Lower leg skin (tissue), 4 donors: ENCODE measurements around the gene VPS4A. TPM values are rescaled to one million over a fixed set of nuclear protein-coding genes. Genes with fewer than 3 reads are reported as not detected.

Source experiments
- DNase-seq, 2 donors: peaks; one replicate each; pipeline ENCODE4 v3.0.0-alpha.2; 2019; ENCODE audit warnings: low spot score in 2 of 2
- H3K4me3 ChIP-seq: fragments of 200-600 bp; sonication (generic); 2 replicates; pipeline ENCODE4 v1.5.1; 2017; ENCODE audit warnings: mild to moderate bottlenecking, low read depth; ENCODE audit not compliant: poor library complexity, severe bottlenecking
- POLR2A ChIP-seq, 2 donors: fragments of 450-650 bp; IDR thresholded peaks; one replicate each; pipeline ENCODE4 v1.6.1; 2016 to 2017; ENCODE audit warnings: antibody characterized with exemption in 2 of 2, mild to moderate bottlenecking in 1 of 2, moderate library complexity in 1 of 2
- WGBS, 2 donors: methylation state at CpG; one replicate each; pipeline ENCODE4 v1.1.5; 2018; 5-methylcytosine and 5-hydroxymethylcytosine counted together
- intact Hi-C: fragments of 100-400 bp; cut with DNase I; formaldehyde crosslinking; loops from one replicate; pipeline ENCODE4 v1.15.0; 2023; ENCODE audit warnings: low total_unique reads
- total RNA-seq, 4 donors: library from RNA; depleted of rRNA; stranded (reverse); fragments of >200 nt; gene quantifications; one replicate each; pipeline ENCODE4 v1.1.0, GENCODE V29; 2016
- TF ChIP-seq, protein P1 (sequence below), 3 donors: fragments of 450-650 bp; IDR thresholded peaks; one replicate each; pipeline ENCODE4 v1.5.1; 2016; ENCODE audit warnings: antibody characterized with exemption in 3 of 3, mild to moderate bottlenecking in 3 of 3, moderate library complexity in 2 of 3

Gene VPS4A
- total RNA-seq, 4 donors from 2014 or later, result 34.8 to 57.5 (median 35.6) TPM

DNA sequence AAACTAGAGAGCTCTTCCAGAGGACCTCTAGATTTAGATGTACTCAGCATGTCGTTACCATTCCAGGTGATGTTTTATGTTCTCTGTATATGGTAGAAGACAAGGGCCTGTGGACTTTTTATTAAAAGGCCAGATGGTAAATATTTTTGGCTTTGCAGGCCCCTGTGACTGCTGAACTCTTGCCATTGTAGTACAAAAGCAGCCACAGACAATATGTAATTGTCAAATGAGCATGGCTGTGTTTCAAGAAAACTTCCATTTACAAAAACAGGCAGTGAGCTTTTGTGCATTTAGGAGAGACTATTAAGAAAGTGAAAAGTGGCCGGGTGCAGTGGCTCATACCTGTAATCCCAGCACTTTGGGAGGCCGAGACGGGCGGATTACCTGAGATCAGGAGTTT is 33.0 kb downstream of the VPS4A start:
- no peak overlapping the region for H3K4me3 ChIP-seq
- TF ChIP-seq, protein P1, sequence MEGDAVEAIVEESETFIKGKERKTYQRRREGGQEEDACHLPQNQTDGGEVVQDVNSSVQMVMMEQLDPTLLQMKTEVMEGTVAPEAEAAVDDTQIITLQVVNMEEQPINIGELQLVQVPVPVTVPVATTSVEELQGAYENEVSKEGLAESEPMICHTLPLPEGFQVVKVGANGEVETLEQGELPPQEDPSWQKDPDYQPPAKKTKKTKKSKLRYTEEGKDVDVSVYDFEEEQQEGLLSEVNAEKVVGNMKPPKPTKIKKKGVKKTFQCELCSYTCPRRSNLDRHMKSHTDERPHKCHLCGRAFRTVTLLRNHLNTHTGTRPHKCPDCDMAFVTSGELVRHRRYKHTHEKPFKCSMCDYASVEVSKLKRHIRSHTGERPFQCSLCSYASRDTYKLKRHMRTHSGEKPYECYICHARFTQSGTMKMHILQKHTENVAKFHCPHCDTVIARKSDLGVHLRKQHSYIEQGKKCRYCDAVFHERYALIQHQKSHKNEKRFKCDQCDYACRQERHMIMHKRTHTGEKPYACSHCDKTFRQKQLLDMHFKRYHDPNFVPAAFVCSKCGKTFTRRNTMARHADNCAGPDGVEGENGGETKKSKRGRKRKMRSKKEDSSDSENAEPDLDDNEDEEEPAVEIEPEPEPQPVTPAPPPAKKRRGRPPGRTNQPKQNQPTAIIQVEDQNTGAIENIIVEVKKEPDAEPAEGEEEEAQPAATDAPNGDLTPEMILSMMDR (IDR thresholded peaks at IDR 0.05), result no peak
- TF ChIP-seq POLR2A (IDR thresholded peaks at IDR 0.05), result no peak
- WGBS, 2 donors, result 91 to 93% methylated on average over 5 of the region's 5 CpGs
- intact Hi-C loops, result no loop called here
- no peak for DNase-seq

DNA sequence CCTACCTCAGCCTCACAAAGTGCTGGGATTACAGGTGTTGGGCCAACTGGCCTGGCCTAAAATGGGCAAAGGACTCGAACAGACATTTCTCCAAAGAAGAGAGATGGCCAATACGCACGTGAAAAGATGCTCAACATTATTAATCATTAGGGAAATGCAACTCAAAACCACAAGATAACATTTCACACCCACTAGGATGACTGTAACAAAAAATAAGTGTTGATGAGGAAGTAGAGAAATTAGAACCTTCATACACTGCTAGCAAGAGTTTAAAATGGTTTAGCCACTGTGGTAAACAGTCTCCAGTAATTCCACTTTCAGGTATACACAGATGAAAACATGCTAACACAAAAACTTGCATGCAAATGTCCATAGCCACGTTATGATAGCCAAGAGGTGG is 34.8 kb downstream of the VPS4A start:
- intact Hi-C loops, result no loop called here
- no peak overlapping the region for H3K4me3 ChIP-seq
- TF ChIP-seq, protein P1 (IDR thresholded peaks at IDR 0.05), result no peak
- TF ChIP-seq POLR2A (IDR thresholded peaks at IDR 0.05), result no peak
- WGBS, 2 donors, result 68 to 80% methylated on average over 4 of the region's 4 CpGs
- DNase-seq, result no peak

- H3K4me3 ChIP-seq, result no peak overlapping the region
- DNase-seq, result no peak
- TF ChIP-seq, protein P1 (IDR thresholded peaks at IDR 0.05), result no peak
- TF ChIP-seq POLR2A (IDR thresholded peaks at IDR 0.05), result no peak
- WGBS, 2 donors, result 92 to 94% methylated on average over 6 of the region's 6 CpGs
- intact Hi-C loops, result no loop called here
Measured at GRCh38 chr16:69346683-69347082, 35.5 kb downstream of the VPS4A start.

DNA sequence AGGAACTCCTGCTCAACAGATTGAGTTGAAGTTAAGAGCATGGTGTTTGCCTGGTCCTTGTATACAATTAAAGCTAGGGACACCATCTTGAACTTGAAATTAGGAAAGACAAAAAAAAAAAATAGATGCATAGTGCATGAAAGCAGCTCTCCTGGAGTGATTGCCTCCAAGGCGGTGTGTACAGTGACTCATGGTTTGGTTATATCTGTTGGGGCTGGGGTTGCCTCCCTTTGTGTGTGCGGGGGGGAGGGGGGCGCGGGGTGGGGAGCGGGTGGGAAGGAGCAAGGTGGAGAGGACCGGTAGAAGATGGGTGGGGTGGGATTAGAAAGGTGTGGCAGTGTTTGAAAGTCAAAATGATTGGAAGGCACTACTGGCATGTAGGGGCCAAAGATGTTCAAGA is 37.1 kb downstream of the VPS4A start:
- WGBS, 2 donors, result 75 to 86% methylated on average over 6 of the region's 6 CpGs
- DNase-seq, result no peak
- no peak overlapping the region for H3K4me3 ChIP-seq
- intact Hi-C loops, result no loop called here
- TF ChIP-seq, protein P1 (IDR thresholded peaks at IDR 0.05), result no peak
- no peak for TF ChIP-seq POLR2A (IDR thresholded peaks at IDR 0.05)

DNA sequence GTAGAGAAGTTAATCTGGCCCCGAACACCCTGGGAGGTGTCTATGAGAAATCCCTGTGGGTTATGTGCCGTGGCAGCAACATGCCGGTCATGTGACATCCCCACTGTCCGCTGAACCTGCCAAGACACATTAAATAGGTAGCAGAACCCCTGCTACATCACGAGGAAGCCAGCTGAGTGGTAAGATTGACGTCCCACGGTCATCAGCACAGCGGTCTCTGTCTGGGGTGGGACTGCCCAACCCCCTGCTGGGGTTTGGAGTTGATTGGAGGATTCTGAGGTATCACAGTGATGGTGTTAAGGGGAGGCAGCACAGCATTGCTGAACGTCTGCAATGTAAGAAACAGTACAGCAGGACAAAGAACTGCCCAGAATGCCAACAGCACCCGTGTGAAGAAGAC is 38.4 kb downstream of the VPS4A start:
- H3K4me3 ChIP-seq, result no peak overlapping the region
- intact Hi-C loops, result no loop called here
- TF ChIP-seq, protein P1 (IDR thresholded peaks at IDR 0.05), result no peak
- 86 to 87% methylated on average over 10 of the region's 10 CpGs for WGBS, 2 donors
- no peak for DNase-seq

DNA sequence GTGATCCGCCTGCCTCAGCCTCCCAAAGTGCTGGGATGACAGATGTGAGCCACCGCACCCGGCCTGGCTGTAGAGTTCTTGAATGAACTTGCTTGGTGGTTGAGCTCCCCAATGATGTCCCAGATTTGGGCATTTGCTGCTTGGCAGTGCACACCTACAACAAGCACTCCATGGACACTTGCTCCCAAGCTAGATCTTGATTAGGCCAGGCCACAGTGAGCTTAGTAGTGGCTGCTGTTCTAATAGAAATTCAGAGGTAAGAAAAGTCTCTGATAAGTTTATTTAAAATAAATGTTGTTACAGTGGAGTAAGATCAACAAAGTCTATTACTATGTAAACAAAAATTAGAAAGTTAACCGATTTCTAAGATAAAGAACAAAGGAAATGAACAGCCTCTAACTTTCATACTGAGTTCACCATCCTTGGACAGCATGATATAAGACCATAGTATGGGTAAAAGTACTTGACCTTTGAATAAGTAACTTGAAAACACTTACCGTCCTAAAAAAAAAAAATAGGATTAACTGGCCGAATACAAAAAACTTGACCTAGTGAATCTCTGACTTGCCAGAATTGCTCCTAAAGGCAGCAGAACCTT is 39.5 kb downstream of the VPS4A start:
- TF ChIP-seq POLR2A (IDR thresholded peaks at IDR 0.05), result no peak
- TF ChIP-seq, protein P1 (IDR thresholded peaks at IDR 0.05), result no peak
- no peak for DNase-seq
- WGBS, 2 donors, result 86 to 93% methylated on average over 6 of the region's 6 CpGs
- intact Hi-C loops, result no loop called here
- H3K4me3 ChIP-seq, result no peak overlapping the region
